NCI-H510A treated with DMSO at 0.1 percent for 48 hours (cell line): ENCODE data around the gene DLK2.
A peak's percentile ranks its signal among the peaks of the same experiment; 100 is the strongest.
"Not testable (repeated sequence)": the region's sequence is repeated elsewhere in the genome, so short reads cannot be mapped to it uniquely, and the experiment has no call there.

Experiments used
- DNase-seq: peaks from one replicate; lab custom pipeline; 2025; lab: John Stamatoyannopoulos, UW

The DLK2 gene, protein sequence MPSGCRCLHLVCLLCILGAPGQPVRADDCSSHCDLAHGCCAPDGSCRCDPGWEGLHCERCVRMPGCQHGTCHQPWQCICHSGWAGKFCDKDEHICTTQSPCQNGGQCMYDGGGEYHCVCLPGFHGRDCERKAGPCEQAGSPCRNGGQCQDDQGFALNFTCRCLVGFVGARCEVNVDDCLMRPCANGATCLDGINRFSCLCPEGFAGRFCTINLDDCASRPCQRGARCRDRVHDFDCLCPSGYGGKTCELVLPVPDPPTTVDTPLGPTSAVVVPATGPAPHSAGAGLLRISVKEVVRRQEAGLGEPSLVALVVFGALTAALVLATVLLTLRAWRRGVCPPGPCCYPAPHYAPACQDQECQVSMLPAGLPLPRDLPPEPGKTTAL

DNA sequence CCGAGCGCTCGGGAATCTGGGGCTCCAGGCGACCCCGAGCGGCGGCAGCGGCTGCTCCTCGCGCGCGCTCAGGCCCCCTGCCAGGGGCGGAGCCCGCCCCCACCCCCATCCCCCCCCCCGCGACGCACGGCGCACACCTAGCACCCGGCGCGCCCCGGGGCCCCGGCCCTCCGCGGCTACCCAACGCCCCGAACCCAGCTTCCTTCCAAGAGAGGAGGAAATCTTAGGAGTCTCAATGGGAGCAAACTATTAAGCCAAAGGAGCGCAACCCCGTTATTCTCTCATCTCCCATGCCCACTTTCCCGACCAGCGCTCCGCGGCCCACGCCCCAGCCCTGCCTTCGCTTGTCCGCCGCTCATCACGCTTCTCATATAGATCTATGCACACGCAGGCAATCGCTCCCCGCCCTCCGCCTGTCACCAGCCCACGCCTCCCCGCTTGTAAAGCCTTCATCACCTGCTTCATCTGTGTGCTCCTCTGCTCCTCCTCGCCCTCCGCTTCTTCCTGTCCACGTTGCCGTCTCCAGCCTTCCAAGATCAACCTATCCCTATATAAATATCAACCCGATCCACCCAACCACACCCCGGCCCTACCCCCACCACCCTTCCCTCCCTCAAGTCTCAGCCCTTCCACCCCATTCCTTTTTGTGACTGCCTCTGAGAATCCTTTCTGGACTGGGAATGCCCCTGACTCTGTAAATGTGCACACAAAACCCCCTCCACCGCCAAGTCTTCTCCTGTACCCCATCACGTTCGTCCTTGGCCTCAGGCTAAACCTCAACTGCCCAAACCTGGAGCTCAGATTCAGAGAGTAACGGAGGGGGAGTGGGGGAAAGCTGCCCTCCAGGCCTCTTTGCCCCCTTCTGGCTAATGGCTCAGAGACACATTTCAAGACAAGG, at the start of gene DLK2:
Gene DLK2, minus strand, starts transcription at position 18 of the 898 bp plus-strand sequence. CDS start 723 bp downstream, outside the sequence.
- DNase-seq = peak; percentile 37

DNA sequence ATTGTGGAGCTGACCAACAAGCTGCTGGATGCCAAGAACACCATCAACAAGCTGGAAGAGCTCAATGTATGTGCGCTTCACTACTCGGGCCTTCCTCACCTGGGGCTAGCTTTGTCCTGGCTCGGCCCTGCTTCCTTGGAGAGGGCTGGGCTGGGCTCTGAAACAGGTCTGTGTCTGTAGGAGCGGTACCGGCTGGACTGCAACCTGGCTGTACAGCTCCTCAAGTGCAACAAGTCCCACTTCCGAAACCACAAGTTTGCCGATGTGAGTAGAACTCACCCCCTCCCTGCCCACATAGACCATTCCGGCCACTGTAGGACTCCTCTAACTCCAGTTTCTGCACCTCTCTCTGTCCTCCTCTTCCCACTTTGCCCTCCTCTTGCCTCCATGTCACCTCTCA, 48.1 kb upstream of the DLK2 start:
- DNase-seq = no peak

DNA sequence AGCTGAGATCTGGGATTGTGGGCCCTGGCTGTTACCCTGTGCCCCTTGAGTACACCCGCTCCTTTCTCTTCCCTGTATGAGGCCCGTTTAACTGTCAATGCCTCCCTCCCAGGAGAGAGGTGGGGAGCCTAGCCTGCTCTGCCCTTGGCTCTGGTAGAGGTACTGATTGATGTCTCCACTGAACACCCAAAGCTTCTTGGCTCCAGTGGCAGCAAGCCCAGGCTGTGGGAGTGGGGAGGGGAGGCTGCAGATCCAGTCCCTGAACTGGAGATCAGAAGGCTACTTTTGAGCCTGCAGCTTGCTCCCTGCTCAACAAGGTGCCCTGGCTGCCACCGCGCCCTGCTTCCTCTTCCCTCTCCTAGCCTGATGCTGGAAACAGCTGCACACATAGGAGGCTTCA, 47.3 kb upstream of the DLK2 start:
- no peak for DNase-seq

DNA sequence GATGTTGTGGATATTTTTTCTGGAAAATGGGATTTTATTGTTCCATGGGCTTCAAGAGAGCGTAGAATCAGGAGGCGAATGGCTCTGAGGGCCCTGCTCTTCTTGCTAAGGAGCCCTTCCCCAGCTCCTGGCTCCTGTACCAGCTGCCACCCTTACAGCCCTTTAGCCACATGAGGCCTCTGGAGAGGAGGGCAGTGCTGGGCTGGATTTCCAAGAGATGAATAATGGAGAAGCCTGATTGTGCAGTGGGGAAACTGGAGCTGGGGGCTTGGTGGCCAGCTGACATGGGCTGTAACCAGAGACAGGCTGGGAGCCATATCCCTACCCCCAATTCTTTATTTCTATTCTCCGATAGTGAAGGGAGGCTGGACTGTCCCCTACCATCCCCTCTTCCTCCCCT, 45.6 kb upstream of the DLK2 start:
- no peak for DNase-seq

DNA sequence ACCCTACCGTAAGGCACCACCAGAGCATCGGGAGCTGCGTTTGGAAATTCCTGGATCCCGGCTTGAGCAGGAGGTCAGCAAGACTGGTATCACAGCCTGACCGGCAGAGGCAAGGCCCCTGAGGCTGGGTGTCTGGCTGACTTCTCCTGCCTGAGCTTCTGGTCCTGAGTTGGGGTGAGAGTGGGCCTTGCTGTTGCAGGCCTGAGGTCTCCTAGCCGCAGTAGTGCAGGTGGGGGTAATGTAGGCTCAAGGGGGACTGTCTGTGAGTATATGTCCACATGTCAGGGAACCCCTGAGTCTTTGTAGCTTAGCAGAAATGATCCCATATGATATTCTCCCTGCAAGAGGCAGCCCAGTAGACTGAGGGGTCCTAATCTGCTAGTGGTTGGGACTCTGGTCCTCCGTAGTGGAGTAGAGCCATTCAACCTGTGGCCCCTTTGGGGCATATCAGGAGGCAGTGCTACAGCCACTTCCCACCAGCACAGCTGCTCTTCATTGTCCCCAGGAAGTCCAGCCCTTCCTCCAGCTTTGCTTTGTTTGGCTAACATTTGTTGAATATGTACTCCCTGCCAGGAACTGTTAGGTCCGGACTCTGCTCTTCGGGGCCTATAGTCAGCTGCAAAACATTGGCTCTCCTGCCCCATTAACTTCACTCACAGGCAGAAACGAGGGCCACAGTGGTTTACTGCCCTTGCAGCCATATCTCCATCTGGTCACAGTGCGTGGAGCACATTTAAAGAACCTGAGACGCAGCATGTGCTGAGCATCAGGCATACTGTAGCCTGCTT, 43.9 kb upstream of the DLK2 start:
- DNase-seq = no peak

DNA sequence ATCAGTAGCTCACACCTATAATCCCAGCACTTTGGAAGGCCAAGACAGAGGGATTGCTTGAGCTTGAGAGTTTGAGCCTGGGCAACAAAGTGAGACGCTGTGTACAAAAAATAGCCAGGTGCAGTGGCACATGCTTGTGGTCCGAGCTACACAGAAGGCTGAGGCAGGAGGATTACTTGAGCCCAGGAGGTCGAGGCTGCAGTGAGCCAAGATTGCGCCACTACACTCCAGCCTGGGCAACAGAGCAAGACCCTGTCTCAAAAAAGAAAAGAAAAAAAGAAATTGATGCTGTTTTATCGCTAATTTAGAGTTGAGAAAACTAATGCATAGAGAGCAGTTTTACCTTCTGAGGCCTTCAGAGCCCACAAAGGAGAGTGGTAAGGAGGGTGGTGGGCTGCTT, 42.9 kb upstream of the DLK2 start:
- not testable (repeated sequence) for DNase-seq

DNA sequence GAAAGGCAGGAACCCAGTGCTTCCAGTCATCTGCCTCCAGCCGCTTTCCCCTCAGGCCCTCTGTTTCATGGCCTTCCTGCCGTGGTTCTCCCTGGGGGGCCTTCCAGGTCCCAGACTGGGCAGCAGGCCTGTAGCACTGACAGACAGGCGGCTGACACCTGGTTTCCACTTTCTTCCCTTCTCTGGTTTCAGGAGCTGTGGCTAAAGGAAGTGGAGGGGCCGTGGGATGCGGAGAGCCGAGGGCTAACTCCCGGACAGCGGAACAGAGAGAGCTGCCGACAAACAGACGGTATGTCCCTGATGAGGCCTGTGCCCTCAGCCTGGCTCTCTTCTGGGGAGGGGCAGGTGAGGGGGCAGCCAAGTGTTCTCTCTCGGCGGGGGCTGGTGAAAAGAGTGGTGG, 42.3 kb upstream of the DLK2 start:
- no peak for DNase-seq

DNA sequence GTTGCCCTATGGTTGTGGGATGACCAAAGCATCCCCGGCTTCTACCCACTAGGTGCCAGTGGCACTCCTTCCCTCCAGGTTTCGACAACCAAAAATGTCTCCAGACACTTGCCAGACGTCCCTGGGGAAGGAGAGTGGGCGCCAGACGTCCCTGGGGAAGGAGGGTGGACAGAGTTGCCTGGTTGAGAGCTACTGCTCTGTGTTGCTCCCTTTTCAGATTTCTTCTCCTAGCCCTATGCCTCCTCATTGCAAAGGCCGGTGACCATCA, 41.7 kb upstream of the DLK2 start:
- no peak for DNase-seq

DNA sequence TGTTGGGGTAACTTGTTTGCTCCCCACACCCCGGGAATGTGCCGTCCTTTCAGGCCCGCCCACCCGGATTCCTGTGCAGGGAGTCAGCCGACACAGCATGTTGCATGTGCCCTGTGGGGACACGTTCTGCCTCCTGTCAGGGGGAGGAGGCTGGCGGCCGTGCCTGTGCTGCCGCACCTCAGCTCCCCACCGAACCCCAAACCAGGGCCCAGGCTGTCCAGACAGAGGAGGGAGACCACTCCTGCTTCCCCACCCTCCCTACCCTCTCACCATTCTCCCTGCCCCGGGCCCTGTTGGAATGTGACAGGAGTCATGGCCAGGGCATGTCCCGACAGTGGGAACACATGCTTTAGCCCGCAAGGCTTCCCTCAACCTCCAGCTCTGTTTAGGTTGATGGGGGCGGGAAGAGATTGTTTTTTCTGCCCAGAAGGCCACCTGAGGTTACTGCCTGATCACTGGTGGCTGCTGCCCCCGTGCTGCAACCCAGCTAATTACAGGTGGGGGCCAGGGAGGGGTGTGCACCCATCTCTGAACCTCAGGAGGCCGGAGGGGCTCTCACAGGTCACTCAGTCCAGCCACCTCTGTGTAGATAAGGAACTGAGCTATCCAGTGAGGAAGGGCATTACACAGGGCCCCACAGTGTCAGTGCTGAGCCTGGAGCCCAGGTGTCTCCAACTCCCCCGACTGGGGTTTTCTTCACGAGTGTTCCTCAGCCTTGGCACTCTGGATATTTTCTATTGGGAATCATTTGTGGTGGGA, 41.2 kb upstream of the DLK2 start:
- no peak for DNase-seq

DNA sequence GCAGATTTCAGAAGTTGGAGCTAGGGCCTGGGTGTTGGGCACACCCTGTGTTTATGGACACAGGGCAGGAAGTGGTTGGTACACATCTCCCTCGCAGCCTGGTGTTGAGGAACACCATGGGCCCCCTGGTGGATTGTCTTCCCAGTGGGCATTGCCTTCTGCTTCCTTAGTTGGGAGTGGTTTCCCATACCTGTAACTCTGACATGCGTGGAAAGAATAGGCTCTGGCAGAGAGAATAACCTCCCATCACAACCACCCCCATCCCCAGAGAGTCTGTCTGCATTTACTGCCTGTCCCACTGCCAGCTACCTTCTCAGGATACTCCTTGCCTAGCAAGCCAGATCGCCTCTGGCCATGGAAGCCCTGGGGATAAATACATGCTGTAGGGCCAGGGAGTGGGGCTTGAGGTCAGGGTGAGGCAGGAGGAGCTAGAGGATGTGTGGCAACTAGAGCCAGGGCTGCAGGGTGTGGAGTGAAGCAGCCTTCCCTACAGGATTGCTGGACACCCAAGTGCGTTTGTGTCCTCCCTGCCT, 40.1 kb upstream of the DLK2 start:
- no peak for DNase-seq

DNA sequence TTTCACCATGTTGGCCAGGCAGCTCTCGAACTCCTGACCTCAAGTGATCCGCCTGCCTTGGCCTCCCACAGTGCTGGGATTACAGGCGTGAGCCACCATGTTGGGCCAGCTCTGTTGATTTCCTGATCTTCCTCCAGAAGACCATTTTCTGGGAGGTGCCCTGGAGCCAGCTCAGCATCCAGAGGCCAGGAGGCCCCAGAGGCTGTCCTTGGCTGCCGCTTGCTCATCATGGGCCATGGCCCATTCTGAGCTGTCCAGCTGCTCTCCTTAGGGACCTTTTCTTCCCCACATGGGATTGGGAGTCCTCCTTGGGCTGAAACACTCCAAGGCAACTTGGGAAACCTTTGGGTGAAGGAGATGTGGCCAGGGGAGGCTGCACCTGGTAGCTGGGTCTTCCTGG, 39.4 kb upstream of the DLK2 start:
- no peak for DNase-seq

DNA sequence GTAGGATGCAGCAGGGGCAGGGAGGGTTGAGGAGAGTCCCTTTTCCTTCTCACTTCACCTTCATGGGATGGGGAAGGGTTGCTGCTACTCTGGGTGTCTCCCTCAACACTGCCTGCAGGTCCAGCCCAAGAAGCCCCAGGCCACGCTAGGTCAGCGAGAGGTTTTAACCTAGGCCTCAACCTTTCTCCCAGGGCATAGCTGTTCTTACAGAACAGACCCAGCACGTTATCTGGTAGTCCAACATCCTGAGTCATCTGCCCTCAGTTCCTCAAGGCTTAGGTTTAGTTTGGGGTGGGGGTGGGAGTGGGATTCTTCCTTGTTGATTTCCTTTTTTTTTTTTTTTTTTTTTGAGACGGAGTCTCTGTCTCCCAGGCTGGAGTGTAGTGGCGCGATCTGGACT, 39.0 kb upstream of the DLK2 start:
- DNase-seq = no peak

DNA sequence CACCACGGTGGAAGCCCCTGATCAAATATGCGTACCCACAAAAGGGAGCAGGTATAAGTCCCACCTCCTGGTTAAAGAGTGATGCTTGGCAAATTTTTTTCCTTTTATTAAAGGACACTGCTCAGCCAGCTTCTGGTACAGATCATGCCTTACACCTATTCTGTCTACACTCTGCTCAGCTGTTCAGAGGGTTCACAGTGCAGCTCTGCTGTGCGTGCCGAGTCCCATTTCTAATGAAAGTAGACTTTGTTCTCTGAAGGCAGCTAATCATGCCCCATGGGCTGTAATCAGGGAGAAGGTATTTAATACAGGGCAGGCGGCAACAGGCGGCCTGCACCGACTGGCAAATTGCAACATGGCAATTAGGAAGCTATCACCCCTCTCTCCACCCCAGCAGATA, 38.5 kb upstream of the DLK2 start:
- DNase-seq = no peak

DNA sequence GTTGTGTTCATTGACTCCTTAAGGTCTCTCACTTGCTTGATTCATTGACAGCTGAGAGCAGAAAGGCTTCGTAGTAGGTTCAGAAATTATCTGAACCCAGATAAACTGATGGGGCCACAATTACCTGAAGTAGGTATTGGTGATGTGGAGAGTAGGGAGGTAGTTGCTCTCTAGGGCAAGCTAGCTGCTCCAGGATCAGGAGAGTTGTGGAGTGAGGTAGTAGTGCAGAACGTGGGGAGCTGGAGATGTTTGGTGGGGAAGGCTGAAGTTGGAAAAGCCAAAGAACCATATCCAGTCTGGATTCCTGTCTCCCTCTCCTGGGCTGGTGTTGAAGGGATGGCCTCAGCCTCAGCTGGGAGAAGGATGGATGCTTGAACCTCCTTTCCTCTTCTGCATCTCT, 37.9 kb upstream of the DLK2 start:
- DNase-seq = no peak

DNA sequence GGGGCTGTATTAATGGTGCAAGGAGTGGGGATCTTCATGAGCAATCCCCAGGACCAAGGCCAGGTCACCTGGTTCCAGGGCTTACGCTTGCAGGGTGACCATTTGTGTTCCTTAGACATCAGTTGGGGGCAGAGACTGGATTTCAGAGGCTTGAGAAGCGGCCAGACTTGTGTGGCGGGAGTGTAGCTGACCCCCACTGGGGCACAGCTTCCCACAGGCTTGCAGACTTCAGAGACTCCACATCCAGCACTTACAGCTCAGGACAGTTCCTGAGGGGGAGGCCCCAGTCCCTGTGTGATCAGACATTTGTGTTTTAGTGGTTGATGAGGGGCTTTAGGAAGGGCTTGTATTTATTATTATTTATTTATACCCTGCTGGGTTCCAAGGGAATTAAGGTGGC, 37.3 kb upstream of the DLK2 start:
- DNase-seq = no peak

DNA sequence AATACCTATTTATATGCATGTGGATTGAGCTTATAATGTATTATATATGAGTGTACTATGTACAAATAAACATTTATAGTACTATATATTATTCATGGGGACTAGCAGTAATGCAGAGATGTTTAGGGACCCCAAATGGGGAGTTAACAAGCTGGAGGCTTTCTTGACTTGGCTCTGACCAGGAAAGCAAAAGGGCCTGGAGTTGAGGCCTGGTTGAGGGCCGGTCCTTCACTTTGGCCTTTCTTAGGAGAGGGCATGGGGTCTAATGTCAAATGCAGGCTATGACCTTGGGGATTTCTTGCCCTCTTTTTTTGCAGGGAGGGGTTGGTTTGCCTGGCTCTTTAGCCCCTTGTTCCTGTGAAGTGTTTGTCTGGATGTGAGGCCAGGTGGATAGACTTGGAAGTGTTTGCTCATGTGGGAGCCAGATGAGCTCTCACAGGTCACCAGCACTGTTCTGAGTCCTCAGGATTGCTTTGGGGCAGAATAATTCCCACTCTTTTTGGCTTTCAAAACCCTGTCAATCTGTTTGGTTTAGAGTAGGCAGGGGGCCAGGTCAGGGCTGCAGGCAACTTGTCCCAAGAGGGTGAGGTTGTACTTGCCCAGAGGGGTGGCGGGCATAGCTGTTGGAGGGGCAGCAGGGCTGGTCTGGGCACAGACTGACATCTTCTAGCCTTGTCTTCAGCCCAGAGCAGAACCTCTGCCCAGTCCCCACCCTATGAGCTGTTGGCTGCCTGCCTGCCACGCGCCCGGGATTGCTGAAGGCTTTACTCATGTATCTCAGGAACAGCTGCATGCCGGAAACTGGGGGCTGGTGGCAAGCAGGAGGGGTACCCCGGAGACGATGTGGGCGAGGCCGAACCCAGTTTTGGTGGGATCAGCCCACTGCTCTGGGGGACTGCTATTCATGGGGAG, 36.7 kb upstream of the DLK2 start:
- peak; percentile 65 for DNase-seq

DNA sequence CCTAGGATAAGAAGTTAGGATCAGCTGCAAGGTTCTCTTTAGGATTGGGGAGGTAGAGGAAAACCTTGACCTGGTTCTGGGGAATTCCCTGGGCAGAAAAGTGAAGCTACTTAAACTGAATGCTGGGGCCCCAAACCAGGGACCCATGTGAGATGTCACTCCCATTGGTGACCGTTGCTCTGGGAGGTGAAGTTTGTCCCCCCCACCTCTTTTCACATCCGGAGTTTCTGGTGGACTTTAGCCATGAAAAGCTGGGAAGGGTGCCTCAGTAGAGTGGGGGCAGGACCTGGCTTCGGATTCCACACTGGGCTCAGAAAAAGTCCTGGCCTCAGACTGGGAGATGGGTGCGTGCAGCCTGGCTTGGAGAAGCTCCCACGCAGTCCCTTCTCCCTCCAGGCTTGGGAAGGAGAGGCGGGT, 35.2 kb upstream of the DLK2 start:
- no peak for DNase-seq

DNA sequence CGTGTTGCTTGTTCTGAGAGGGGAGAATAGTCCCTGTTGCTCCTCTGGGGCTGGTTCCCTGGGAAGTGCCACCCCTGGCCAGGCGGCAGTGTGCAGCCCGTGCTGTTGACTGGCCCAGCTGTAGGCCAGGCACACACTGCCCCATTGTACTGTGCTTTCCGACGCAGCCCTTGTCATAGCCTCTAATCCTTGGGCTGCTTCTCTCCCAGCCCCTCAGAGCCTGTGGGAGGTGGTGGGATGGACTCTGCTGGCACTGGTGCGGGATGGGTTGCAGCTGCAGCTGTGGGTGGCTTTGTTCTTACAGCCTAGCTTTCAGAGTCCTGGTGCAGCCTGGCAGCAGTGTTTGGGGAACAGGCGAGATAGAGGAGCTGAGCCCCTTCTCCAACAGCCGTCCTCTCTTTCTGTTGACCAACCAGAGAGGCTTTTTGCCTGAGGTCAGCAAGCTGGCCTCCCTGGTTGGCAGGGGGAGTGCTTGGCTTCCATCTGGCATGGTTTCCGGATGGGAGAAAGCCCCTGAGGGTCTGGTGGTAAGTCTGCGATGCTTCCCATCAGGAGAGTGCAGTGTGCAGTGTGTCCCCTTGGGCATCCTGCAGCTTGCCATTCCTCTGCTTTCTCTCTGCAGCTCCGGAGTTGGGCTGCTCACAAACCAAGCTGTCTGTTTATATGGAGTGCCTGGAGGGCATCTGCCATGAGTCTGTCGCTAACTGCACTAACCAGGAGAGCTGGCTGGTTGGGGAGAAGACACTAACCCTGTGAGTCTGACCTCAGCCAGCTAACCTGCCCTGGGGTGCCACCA, 34.1 kb upstream of the DLK2 start:
- no peak for DNase-seq

DNA sequence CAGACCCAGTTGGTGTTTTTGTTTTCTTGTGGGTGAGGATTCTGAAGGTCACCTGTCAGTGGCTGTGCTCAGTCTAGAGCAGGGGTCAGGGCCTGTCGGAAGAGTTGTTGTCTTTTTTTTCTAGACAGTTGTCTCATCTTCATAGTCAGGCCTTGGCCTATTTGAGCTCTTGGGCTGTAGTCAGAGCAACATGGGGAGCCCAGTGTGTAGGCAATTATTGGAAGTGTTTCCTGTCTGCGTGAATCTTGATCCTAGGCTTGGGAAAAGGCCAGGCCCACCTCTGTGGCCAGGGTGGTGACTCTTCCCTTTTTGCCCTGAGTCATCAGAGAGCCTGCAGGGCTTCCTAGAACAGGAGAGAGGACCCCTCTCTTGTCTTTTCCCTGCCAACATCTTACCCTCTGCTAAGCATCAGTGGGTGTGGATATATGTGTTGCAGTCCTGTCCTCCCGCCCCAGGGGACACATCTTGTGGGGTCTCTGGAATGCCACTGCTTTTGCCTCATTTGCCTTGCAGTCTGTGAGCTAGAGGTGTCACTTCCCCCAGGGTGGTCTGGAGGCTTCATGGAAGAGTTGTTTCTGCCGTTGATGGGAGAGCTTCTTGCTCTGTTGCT, 33.4 kb upstream of the DLK2 start:
- DNase-seq = no peak
